ENCODE data around the gene KRT6C.

GRCh38 chr12:52445876-52446275 lies 27.7 kb downstream of the KRT6C start:
- no peak for TF ChIP-seq TAF1 (IDR thresholded peaks at IDR 0.05; ENCODE audit: borderline replicate concordance, low read depth, low read length)
- no peak for TF ChIP-seq CTCF (IDR thresholded peaks at IDR 0.05)
- no peak for TF ChIP-seq RAD21 (IDR thresholded peaks at IDR 0.05; ENCODE audit: low read length)
- no peak for TF ChIP-seq USF2 (IDR thresholded peaks at IDR 0.05; ENCODE audit: borderline replicate concordance, low read depth, low read length)
- TF ChIP-seq SIN3A (IDR thresholded peaks at IDR 0.05; ENCODE audit: borderline replicate concordance, low read depth, low read length) = no peak
- TF ChIP-seq POLR2AphosphoS5 (IDR thresholded peaks at IDR 0.05; ENCODE audit: low read depth, low read length) = no peak
- no peak for TF ChIP-seq FOXM1 (IDR thresholded peaks at IDR 0.05; ENCODE audit: low read depth)
- TF ChIP-seq GATA2 (CRISPR knock-in tag; IDR thresholded peaks at IDR 0.05) = no peak
- no peak for TF ChIP-seq YY1 (IDR thresholded peaks at IDR 0.05; ENCODE audit: low read depth)
- no peak for TF ChIP-seq JUND (IDR thresholded peaks at IDR 0.05)
- no peak for TF ChIP-seq USF1 (IDR thresholded peaks at IDR 0.05; ENCODE audit: borderline replicate concordance, low read depth)
- no peak for TF ChIP-seq TCF12 (IDR thresholded peaks at IDR 0.05)
- no peak for TF ChIP-seq REST (IDR thresholded peaks at IDR 0.05; ENCODE audit: low read depth, low read length)
